GM18951 (cell line): ENCODE measurements around the gene USP20.

Source experiments
- POLR2A ChIP-seq: IDR thresholded peaks from 4 replicates; pipeline ENCODE4 v1.6.1; 2011; ENCODE audit warnings: mild to moderate bottlenecking; ENCODE audit not compliant: insufficient read length, insufficient read depth; ENCODE audit errors: extremely low read depth
- in situ Hi-C: fragments of 300-500 bp; cut with MboI; formaldehyde crosslinking; loops from one replicate; pipeline ENCODE4 v1.12.0; 2022; ENCODE audit warnings: low sequenced_read_pairs, mixed read lengths, inconsistent platforms; ENCODE audit not compliant: unreplicated experiment

USP20 gene

GRCh38 chr9:129919277-129919676, 84.0 kb downstream of the USP20 start:
- in situ Hi-C loops: no loop called here
- TF ChIP-seq POLR2A: no peak

GRCh38 chr9:129919841-129920240, 84.6 kb downstream of the USP20 start:
- in situ Hi-C loops: no loop called here
- TF ChIP-seq POLR2A: no peak

GRCh38 chr9:129921905-129922304, 86.6 kb downstream of the USP20 start:
- in situ Hi-C loops: no loop called here
- no peak for TF ChIP-seq POLR2A

GRCh38 chr9:129923589-129923988, 88.3 kb downstream of the USP20 start:
- in situ Hi-C loops: no loop called here
- no peak for TF ChIP-seq POLR2A

- TF ChIP-seq POLR2A: no peak
- in situ Hi-C loops: no loop called here
Observed at GRCh38 chr9:129929496-129930125, 94.4 kb downstream of the USP20 start.

GRCh38 chr9:129930743-129931142, 95.5 kb downstream of the USP20 start:
- TF ChIP-seq POLR2A: no peak
- in situ Hi-C loops: no loop called here
